Measurements from ENCODE around the gene GLTP.

DNA sequence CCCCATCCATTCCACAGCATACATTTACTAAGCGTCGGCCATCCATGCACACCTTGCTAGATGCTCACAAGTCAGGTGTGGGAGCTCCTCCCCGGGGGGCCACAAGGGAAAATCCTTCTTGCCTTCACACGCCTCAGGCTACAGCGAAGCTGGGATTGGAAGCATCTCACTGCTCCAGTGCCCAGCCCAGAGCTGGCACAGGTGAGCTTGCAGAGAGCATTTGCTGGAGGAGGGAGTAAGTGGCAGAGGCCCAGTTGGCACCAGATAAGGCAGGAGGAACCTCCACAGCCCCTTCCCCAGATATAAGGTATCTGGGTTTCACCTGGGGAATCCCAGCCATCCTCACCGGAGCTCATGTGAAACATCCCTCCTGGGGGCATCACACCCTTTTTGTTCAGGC is 49.0 kb downstream of the GLTP start:
- TF ChIP-seq, protein P1, sequence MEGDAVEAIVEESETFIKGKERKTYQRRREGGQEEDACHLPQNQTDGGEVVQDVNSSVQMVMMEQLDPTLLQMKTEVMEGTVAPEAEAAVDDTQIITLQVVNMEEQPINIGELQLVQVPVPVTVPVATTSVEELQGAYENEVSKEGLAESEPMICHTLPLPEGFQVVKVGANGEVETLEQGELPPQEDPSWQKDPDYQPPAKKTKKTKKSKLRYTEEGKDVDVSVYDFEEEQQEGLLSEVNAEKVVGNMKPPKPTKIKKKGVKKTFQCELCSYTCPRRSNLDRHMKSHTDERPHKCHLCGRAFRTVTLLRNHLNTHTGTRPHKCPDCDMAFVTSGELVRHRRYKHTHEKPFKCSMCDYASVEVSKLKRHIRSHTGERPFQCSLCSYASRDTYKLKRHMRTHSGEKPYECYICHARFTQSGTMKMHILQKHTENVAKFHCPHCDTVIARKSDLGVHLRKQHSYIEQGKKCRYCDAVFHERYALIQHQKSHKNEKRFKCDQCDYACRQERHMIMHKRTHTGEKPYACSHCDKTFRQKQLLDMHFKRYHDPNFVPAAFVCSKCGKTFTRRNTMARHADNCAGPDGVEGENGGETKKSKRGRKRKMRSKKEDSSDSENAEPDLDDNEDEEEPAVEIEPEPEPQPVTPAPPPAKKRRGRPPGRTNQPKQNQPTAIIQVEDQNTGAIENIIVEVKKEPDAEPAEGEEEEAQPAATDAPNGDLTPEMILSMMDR (IDR thresholded peaks at IDR 0.05; ENCODE audit: low read depth, low read length, missing input control): no peak
- no peak for TF ChIP-seq FOXA1 (IDR thresholded peaks at IDR 0.05)
